IPS-18c (cell line): ENCODE data around the gene RFC5.
"Not testable (repeated sequence)": the region's sequence is repeated elsewhere in the genome, so short reads cannot be mapped to it uniquely, and the experiment has no call there.

Experiments used
- H3K4me3 ChIP-seq: 2 replicates; pipeline ENCODE4 v1.7.0; 2013; ENCODE audit warnings: low read depth, mild to moderate bottlenecking, low read length, moderate library complexity; ENCODE audit not compliant: insufficient read depth
- H3K9me3 ChIP-seq: one replicate; pipeline ENCODE4 v1.6.1; 2013; ENCODE audit warnings: mild to moderate bottlenecking, low read length, moderate library complexity; ENCODE audit not compliant: control insufficient read depth, insufficient read depth

RFC5 gene

DNA sequence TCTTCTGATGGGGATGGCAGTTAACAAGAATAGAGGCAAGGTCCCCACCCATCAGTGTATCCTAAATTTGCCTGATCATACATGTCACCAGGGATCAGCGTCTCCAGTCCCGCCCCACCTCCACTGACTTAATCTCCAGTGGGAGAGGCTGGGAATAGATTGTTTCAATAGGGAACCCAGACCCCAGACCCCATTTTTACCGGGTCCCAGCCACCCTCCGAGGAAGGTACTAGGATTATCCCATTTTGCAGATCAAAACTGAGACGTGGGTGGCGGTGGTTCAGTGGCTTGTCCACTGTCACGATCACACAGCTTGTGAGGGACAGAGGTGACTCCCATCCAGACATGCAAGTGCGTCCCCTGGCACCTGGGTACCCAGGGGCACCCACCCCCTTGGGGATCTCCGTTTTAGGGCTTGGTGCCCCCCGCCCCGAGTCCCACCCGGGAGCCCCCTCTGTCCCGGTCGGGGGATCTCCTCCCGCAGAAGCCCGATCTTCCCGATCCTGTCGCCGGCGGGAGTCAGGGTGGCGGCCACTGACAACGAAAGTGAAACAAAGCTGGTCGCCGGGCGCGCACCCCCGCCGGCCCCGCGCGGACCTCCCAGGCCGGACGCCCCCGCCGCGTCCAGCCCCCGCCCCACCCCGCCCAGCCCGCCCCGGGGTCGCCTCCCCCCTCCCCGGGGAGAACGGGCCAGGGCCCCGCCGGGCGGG lies 44.0 kb downstream of the RFC5 start:
- H3K9me3 ChIP-seq: no peaks in the 10 kb centered on the region
- peak overlapping the region; percentile 68 for H3K4me3 ChIP-seq

DNA sequence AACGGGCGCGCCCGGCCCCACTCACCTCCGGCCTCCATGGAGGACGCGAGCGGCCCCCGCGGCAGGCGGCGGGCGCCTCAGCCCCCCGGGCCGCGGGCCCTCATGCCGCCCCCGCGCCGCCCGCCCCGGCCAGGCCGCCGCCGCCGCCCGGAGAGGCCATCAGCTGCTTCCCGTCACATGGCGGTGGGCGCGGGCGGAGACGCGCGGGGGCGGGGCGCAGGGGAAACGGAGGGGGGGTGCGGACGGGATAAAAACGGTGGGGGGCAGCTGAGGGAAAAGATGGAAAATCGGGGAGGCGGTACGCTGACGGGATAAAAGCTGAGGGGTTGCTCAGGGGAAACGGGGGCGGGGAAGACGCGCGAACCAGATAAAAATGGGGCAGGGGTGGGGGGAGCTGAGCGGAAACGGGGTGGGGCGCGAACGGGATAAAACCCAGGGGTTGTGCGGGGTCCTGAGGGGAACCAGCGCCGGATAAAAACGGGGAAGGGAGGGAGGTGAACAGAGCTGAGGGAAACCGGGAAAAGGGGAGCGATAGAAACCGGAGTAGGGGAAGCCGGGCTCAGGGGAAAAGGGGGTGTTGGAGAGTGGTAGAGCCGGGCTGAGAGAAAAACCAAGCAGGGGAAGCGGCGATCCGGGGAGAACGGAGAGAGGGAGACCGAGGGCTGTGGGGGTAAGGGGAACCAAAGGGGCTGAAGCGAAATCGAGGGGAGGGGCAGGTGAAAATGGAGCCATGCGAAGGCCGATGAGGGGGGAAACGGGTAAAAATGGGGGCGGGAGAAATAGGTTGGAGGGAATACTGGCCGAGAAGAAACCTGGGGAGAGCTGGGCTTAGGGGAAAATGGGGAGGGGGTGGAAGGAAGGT lies 44.7 kb downstream of the RFC5 start, which contains the start of gene WSB2:
TSS of gene WSB2 (minus strand) at position 169 of the 862 bp plus-strand sequence. CDS start at position 38, 131 bp downstream.
- H3K4me3 ChIP-seq: peak within 1 kb of the TSS; percentile 94
- no peaks in the 10 kb centered on the region for H3K9me3 ChIP-seq

DNA sequence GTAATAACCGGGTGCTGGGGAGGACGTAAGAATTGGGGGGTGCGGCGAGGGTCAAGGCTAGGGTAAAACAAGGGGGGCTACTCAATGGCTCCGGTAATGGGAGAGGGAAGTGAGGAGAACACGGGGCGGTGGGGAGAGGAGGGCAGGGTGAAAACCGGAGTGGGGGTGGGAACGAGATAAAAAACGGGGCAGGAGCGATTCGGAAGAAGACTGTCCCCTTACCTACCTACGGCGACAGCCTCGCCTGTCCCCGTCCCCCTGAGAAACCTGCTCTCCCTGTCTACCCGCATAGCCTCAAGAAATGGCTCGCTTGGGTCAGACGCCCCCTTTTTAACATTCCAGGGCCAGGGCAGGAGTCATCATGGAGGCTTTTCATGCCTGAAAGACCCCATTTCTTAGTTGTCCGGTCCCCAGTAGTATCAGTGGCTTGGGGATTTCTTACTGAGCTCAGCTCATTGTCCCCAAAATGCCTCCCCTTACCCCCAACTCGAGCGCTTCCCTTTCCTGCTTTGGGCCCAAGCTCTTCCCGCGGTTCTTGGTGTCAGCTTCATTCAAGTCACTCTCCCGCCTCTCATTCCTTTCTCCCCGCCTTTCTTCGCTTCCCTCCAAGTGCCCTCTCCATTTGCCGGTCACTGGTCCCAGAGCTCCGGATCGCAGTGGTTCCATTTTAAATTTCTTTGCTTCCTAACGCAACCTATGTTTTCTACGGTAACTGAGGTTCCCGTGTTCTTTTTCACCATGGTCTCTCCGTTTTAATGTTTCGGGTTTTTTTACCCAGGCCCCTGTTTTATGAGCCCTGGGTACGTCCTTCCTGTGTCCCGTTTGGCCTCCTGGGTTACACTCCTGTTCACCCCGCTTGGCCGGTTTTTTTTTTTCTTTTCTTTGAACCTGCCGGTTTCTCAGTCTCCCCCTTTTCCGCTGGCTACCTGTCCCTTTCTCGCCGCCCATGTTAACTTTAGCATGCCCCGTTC lies 45.7 kb downstream of the RFC5 start:
- Histone ChIP-seq H3K4me3 (peak overlapping the region; percentile 94), H3K9me3 (no peaks in the 10 kb centered on the region)

DNA sequence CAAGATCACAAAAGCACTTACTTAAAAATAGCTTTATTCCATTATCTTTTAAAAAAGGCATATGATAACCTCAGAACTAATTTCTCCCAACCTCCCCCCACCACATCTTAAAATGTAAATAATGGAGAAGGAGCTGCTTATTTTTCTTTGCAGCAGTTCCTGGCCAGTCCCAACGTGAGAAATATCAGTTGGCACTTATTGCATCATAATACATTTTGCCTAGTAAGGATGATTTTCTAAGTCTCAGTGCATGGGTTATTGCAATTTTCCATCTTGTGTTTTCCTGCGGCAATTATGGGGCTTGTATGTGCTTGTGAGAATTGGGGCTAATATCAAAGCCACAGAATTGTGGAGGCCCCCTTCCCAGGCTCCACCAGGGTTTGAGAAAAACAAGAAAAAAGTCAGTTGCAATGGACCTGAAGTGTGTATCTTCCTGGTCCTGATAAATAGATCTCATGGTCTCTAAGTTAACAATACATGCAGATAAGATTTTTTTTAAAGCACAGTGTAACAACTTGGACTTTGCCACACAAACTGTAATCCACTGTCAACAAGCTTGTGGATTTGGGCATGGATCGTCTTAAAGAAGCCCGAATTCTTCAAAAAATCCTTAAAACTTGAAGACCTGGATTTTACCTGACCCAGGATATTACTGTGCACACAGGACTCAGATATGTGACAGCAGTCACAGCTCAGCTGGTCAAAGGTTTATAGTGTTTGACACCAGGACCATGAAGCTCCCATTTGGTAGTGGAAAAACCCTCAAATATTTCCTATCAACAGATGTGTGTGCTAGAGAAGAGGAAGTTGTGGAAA lies 47.3 kb downstream of the RFC5 start:
- Histone ChIP-seq H3K4me3 (no peak overlapping the region), H3K9me3 (no peaks in the 10 kb centered on the region)

DNA sequence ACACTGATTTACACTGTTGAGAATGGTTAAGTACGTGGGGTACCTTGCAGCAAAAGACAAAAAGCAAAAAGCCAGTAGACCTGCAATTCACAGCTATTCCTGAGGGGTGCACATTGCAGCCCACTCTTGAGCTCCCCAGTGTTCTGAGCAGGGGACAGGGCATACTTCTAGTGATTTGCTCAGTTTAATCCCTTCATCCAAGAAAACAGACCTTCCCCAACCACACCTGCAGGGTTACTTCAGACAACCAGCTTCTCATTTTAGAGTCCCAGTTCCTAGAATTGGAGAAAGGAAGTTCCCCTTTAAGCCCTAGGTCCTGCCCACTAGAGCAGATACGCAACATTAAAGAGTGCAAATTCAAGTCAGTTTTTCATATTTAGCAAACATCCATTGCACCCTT lies 48.1 kb downstream of the RFC5 start:
- Histone ChIP-seq H3K9me3 (no peaks in the 10 kb centered on the region), H3K4me3 (no peak overlapping the region)

DNA sequence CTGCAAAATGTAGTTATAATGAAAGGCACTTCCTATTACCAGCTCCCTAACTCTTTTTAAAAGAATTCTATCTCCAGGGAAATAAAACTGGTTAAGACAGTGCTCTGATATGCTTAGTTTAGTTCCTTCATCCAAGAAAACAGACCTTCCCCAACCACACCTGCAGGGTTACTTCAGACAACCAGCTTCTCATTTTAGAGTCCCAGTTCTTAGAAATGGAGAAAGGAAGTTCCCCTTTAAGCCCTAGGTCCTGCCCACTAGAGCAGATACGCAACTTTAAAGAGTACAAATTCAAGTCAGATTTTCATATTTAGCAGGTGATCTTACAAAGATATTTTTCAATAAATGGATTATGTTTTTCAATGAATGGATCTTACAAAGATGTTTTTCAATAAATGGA lies 48.9 kb downstream of the RFC5 start:
- H3K9me3 ChIP-seq: no peaks in the 10 kb centered on the region
- H3K4me3 ChIP-seq: no peak overlapping the region

DNA sequence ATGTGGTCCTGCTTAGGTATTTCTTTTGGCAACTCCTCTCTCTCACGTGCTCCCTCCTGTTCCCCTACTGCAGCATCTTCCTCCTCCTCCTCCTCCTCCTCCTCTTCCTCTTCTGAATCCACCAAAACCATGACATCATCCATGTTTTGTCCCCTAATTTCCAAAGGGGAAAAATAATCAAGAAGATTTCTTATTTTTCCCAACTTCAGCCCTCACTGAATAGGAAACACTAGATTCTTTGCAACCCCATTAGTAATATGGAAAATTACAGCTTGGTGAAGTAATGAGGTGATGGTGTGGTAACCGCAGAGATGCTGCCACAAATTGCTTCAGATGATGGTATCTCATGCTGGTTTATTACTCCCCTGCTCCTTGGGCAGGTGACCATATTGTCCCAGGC lies 51.9 kb downstream of the RFC5 start:
- H3K9me3 ChIP-seq: no peaks in the 10 kb centered on the region
- no peak overlapping the region for H3K4me3 ChIP-seq

DNA sequence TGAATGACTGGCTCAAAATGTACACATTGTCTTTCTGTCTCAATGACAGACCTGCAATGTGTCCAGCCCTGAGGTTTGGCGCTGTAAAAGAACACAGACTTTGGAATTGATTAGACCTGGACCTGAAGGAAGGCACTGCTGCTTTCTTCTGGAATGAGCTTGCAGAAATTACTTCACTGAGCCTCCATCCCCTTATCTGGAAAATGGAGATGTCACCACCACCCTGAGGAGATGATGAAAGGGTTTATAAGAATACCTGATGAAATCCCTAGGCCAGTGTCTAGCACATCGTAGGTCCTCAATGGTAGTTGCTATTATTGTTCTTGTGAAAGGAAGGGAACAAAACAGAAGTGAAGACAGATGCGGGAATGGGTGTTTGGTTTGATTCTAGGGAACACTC lies 54.1 kb downstream of the RFC5 start:
- Histone ChIP-seq H3K9me3 (no peaks in the 10 kb centered on the region), H3K4me3 (no peak overlapping the region)

DNA sequence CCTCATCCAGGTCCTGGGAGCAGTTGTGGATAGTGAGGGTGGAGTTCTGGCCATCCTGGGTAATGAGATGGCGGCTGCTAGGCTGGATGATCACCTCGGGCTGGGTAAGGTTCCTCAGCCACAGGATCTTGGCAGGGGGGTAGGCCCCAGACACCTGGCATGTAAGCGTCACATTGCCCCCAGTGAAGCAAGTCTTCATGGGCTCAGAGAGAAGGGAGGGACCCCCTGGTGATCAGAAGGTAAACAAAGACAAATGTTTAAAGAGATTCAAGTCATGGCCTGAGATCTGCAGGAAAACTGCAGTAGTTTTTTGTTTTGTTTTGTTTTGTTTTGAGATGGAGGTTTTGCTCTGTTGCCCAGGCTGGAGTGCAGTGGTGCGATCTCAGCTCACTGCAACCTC lies 57.3 kb downstream of the RFC5 start:
- Histone ChIP-seq H3K9me3 (no peaks in the 10 kb centered on the region), H3K4me3 (no peak overlapping the region)

DNA sequence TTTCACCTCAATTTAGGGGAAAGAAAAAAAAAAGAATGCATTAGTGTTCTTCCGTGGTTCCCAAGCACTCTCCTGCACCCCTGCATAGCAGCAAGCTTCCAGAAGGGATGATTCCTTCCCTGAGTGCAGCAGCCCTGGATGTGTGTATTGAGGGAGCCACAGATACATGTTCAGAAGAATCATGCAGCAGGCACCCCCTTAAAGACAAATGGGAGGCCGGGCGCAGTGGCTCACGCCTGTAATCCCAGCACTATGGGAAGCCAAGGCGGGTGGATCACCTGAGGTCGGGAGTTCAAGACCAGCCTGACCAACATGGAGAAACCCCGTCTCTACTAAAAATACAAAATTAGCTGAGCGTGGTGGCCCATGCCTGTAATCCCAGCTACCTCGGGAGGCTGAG lies 65.0 kb downstream of the RFC5 start:
- not testable (repeated sequence) for H3K9me3 ChIP-seq, H3K4me3 ChIP-seq
